GM21737 (cell line): ENCODE data around the gene HIC1.

Experiments used
- ATAC-seq: cut with Tn5 transposase; IDR thresholded peaks from one replicate; pipeline ENCODE4 v1.9.1; 2021; ENCODE audit warnings: mild to moderate bottlenecking, moderate library complexity; ENCODE audit not compliant: unreplicated experiment

The HIC1 gene

GRCh38 chr17:2075336-2076086, 20.6 kb downstream of the HIC1 start:
- ATAC-seq: no peak

- ATAC-seq: no peak
These were observed 21.4 kb downstream of the HIC1 start for GRCh38 chr17:2076087-2076984.

- ATAC-seq: no peak
These were observed 22.1 kb downstream of the HIC1 start for GRCh38 chr17:2077040-2077439.

- no peak for ATAC-seq
These were observed 26.7 kb downstream of the HIC1 start for GRCh38 chr17:2081564-2081963.

GRCh38 chr17:2082003-2082781, 27.3 kb downstream of the HIC1 start:
- ATAC-seq: no peak

- no peak for ATAC-seq
These were observed 28.7 kb downstream of the HIC1 start for GRCh38 chr17:2083613-2084035.

- ATAC-seq: no peak
These were observed 29.3 kb downstream of the HIC1 start for GRCh38 chr17:2084036-2084765.

GRCh38 chr17:2084766-2085647, 30.1 kb downstream of the HIC1 start:
- ATAC-seq: no peak

GRCh38 chr17:2085648-2085949, 30.7 kb downstream of the HIC1 start:
- ATAC-seq: no peak

GRCh38 chr17:2086306-2086705, 31.4 kb downstream of the HIC1 start:
- ATAC-seq: no peak

- ATAC-seq: no peak
These were observed 32.8 kb downstream of the HIC1 start for GRCh38 chr17:2087597-2088211.

- ATAC-seq: peak; percentile 21
These were observed 34.1 kb downstream of the HIC1 start for GRCh38 chr17:2089021-2089422.

GRCh38 chr17:2090210-2090641, 35.3 kb downstream of the HIC1 start:
- no peak for ATAC-seq

GRCh38 chr17:2090804-2091534, 36.1 kb downstream of the HIC1 start:
- ATAC-seq: no peak

- ATAC-seq: no peak
These were observed 37.4 kb downstream of the HIC1 start for GRCh38 chr17:2092253-2092652.

GRCh38 chr17:2093349-2093748, 38.4 kb downstream of the HIC1 start:
- no peak for ATAC-seq

GRCh38 chr17:2094891-2095535, 40.1 kb downstream of the HIC1 start:
- ATAC-seq: no peak

- no peak for ATAC-seq
These were observed 40.6 kb downstream of the HIC1 start for GRCh38 chr17:2095536-2095910.
